Stimulated activated CD8-positive, alpha-beta memory T cell treated with anti-CD3 and anti-CD28 coated beads, Interleukin-12 subunit alpha, Interleukin-12 subunit beta, amount 100 ng/mL, for 1 hour (primary cell): ENCODE results near the gene RPL41.
"Not testable (repeated sequence)": the region's sequence is repeated elsewhere in the genome, so short reads cannot be mapped to it uniquely, and the experiment has no call there.

ENCODE experiments used
- DNase-seq: peaks from one replicate; pipeline ENCODE4 v3.0.0-alpha.2; 2020; ENCODE audit warnings: low read depth

The RPL41 gene

GRCh38 chr12:56116267-56117081 is at the start of gene RPL41:
Gene RPL41 (plus strand): TSS chr12:56116633.
- DNase-seq: peak; percentile 94

GRCh38 chr12:56071648-56072047 is 44.8 kb upstream of the RPL41 start:
- DNase-seq: no peak

- DNase-seq: no peak
Measured at GRCh38 chr12:56074396-56074795, 42.0 kb upstream of the RPL41 start.

GRCh38 chr12:56077966-56078365 is 38.5 kb upstream of the RPL41 start:
- not testable (repeated sequence) for DNase-seq

- DNase-seq: no peak
Measured at GRCh38 chr12:56078427-56078826, 38.0 kb upstream of the RPL41 start.

- DNase-seq: peak; percentile 37
Measured at GRCh38 chr12:56078931-56079722, 37.3 kb upstream of the RPL41 start.

GRCh38 chr12:56079723-56080555 is 36.5 kb upstream of the RPL41 start, which contains the start of gene ERBB3:
Gene ERBB3 (plus strand): TSS chr12:56080165. CDS start chr12:56080301, 136 bp downstream.
- peak; percentile 36 for DNase-seq

- no peak for DNase-seq
Measured at GRCh38 chr12:56080556-56081138, 35.8 kb upstream of the RPL41 start.

- no peak for DNase-seq
Measured at GRCh38 chr12:56081393-56082347, 34.8 kb upstream of the RPL41 start.

GRCh38 chr12:56082382-56082781 is 34.1 kb upstream of the RPL41 start:
- DNase-seq: no peak

- no peak for DNase-seq
Measured at GRCh38 chr12:56082967-56083366, 33.5 kb upstream of the RPL41 start.

- no peak for DNase-seq
Measured at GRCh38 chr12:56084958-56085543, 31.4 kb upstream of the RPL41 start.

GRCh38 chr12:56086096-56086495 is 30.3 kb upstream of the RPL41 start:
- DNase-seq: no peak

GRCh38 chr12:56086608-56087007 is 29.8 kb upstream of the RPL41 start:
- no peak for DNase-seq

- no peak for DNase-seq
Measured at GRCh38 chr12:56087220-56087619, 29.2 kb upstream of the RPL41 start.

GRCh38 chr12:56097738-56098137 is 18.7 kb upstream of the RPL41 start:
- no peak for DNase-seq

- DNase-seq: no peak
Measured at GRCh38 chr12:56098592-56098991, 17.8 kb upstream of the RPL41 start.

- DNase-seq: no peak
Measured at GRCh38 chr12:56099787-56100186, 16.6 kb upstream of the RPL41 start.

GRCh38 chr12:56101045-56101444 is 15.4 kb upstream of the RPL41 start:
- DNase-seq: no peak

- DNase-seq: no peak
Measured at GRCh38 chr12:56102683-56103065, 13.8 kb upstream of the RPL41 start.
